HG03469 (cell line): ENCODE results near the gene NPAS2.

Experiments used
- ATAC-seq: cut with Tn5 transposase; IDR thresholded peaks from one replicate; pipeline ENCODE4 v1.9.1; 2021; ENCODE audit warnings: mild to moderate bottlenecking, moderate library complexity, moderate number of reproducible peaks; ENCODE audit not compliant: unreplicated experiment

Gene NPAS2

DNA sequence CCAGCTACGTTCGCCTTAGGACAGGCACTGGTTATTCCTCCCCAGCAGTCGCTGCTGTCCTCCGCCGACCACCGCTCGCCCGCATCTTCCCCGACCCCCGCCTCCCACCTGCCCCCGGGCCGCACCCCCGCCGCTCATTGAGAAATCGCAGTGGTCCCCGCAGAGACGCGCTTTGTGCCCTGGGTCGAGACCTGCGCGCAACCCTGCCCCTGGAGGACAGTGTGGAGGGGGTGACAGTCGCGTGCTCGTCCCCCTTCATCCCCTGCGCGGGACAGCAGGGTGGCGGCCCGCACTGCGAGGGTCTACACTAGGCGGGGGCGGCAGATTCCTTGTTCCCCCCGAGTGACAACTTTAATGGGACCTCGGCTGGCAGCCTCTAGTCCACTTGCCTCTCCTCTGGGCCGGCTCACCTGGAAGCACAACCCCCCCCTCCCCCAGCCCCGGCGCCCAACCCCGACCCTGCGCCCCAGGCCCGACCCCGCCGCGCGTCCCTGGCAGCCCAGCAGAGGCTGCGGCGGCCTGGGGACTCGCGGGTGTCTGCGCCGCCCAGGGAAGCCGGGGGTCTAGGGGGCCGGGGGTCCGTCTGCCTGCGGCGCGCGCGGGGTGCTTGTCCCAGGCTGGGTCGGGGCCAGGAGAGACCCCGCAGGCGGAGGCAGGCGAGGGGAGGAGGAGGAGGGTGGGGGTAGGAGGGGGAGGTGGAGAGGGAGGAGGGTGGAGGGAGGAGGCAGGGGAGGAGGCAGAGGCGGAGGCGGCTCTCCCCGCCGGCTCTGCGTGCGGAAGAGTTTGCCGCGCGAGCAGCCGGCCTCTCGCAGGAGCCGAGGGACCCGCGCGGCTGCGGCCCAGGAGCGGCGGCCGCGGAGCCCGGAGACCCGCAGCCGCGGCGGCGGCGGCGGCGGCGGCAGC lies at the start of gene NPAS2:
NPAS2 (plus strand) TSS at position 770 of the 903 bp plus-strand sequence. CDS start 84,616 bp downstream, outside the sequence.
- ATAC-seq: no peak

- ATAC-seq: no peak
Observed at GRCh38 chr2:100771125-100771524, 48.8 kb upstream of the NPAS2 start.

DNA sequence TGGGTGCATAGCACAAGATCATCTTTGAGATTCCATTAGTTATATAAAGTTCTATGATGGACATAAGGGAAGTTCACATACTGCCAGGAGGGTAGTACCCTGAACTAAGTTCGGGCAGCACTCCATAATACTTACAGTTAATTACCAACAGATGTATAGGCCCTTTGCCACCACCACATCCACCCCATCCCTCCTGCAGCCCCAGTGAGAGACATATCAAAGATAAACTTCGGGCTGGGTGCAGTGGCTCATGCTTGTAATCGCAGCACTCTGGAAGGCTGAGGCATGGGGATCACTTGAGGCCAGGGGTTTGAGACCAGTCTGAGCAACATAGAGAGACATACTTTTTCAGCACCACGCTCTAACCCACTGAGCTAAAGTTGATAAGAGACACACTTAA lies 46.4 kb upstream of the NPAS2 start:
- no peak for ATAC-seq

DNA sequence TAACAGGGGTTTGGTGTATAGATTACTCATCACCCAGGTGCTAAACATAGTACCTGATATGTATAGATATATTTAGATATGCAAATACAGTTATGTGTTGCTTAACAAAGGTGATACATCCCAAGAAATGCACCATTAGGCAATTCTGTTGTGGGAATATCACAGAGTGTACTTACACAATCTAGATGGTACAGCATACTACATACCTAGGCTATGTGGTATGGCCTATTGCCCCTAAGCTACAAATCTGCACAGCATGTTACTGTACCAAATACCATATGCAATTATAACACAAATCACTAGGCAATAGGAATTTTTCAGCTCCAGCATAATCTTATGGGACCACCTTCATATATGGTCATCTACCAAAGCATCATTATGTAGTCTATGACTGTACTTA lies 43.5 kb upstream of the NPAS2 start:
- no peak for ATAC-seq

DNA sequence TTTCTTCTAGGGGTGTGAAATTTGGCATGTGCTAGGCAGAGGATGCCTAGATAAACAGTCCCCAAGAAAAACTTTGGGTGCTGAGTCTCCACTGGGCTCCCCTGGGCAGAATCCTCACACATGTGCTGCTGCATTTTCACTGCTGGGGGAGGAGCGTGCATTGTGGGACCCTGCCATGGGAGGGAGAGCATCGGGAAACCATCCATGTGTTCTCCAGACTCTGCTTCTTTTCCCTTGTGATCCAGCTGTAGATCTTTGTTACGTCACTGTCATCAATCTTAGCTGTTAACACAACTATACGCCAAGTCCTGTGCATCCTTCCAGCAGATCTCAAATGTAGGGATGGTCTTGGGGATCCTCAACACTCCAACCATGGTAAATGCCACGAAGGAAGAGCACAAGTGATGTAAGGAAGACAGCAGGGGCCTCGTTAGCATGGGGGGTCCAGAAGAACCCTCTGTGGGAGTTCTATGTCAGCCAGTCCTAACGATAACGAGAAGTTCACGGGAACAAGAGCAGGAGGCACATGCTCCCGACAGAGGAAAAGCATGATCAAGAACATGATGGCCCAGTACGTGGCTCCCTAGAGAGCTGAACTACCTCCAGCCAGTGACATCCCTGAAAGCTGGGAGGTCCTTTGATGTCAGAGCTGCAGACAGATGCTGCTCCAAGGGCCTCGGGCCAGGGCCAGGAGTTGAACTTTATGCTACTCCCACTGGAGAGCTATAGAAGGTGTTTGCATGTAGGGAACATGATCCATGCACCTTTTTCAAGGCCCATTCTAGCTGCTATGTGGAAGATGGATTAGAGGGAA lies 41.1 kb upstream of the NPAS2 start:
- no peak for ATAC-seq

- ATAC-seq: no peak
Observed at GRCh38 chr2:100779908-100780202, 40.1 kb upstream of the NPAS2 start.

DNA sequence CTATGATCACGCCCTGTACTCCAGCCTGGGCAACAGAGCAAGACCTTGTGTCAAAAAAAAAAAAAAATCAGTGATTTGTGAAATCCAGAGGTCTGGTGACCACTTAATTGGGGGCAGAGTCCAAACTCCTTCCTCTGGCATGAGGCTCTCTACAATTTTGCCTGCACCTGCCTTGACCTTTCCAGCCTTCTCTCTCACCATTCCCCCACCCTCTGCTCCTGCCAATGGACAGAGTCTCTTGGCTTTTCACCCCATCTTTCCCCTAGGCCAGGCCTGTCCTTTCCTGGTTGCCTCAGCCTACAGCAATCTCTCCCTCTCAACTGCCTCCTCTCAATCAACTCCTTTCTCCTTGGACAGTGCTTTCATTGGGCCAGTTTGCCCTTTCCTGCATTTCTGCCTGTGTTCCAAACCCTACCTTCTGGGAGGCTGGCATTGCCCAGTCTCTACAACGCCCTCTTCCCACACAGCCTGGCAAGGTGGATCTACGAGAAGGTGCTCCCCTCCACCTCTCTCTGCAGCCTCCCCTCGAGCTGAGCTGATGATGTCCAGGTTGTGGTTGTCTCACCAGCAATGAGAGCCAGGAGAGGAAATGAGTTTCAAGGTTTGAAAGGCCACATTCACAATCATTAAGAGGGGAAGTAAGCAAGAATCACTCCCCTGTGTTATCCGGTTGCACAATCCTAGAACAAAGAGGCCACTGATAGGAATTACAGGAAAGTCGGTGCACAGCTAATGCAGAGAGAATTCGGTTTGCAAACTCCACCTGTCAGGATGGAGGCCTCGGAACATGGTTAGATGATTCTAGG lies 39.5 kb upstream of the NPAS2 start:
- no peak for ATAC-seq

DNA sequence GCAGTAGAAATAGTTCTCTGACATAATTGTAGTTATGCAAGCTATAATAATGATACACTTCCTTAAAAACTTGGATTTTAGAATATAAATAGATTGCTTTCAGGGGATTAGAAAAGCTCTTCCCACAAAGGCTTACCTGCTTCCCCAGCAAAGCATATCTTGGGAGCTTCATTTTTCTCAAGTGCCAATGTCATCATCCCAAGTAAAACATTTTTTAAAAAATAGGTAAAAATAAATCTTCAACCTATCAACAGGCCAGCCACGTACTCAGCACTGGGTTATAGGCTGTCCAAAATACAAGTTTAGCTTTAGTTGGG lies 39.0 kb upstream of the NPAS2 start:
- ATAC-seq: no peak

GRCh38 chr2:100781523-100782379 lies 38.2 kb upstream of the NPAS2 start:
- ATAC-seq: no peak

DNA sequence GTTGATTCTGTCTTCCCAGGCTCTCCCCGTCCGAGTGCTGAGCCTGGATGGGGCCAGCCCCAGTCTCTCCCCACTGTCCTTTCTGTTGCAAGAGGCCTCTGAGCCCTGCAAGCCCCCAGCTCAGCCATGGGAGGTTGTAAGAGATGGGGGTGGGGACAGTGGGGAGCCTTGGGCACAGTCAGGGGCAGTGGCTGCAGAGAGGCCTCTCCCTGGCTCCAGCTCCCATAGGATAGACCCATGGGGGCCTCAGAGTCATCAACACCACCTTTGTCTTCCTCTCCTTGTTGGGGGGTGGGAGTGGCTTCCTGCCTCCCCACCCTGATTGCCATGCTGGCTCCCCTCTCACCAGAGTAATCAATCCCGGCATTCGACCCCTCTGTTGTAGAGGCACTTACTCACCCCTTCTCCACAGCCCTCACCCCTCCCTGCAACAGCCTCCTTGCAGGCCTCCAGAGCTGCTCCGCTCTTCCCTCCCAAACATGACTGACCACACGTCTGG lies 37.5 kb upstream of the NPAS2 start:
- ATAC-seq: no peak

DNA sequence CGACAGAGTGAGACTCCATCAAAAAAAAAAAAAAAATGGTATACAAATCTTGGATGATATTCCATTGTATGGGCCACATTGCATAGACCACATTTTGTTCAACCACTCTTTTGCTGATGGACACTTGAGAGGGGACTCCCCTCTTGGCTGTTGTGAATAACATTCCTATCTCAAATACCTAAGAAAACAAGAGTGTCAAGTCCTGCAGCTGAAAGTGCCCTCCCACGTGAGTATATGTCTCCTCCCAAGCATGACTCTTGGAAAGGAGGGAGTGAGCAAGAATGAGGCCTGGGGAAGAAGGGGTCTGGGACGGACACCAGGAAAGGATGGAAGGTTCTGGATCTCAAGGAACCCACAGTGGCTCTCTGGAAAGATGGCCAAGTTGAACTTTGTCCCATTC lies 36.0 kb upstream of the NPAS2 start:
- ATAC-seq: no peak

DNA sequence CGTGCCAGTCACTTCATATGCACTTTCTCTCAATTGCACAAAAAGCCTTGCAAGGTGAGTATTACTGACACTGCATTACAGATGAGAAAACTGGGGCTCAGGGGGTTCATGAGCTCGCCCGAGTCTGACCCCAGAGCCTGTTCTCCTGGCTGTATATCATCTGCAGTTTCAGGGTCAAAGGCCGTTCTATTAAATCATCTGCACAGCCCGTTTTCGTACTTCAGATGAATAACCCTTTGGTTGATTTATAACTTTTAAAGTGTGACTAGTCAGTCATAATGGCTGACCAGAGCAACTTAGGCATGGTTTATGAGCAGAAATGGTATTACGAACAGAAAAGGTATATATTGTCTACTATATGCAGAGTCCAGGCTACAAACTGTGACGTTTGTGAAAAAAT lies 35.3 kb upstream of the NPAS2 start:
- ATAC-seq: no peak

GRCh38 chr2:100785626-100786296 lies 34.2 kb upstream of the NPAS2 start:
- no peak for ATAC-seq

GRCh38 chr2:100786297-100786658 lies 33.7 kb upstream of the NPAS2 start:
- no peak for ATAC-seq

GRCh38 chr2:100786985-100787384 lies 33.0 kb upstream of the NPAS2 start:
- no peak for ATAC-seq

- no peak for ATAC-seq
Observed at GRCh38 chr2:100789361-100789760, 30.6 kb upstream of the NPAS2 start.

GRCh38 chr2:100791294-100791935 lies 28.5 kb upstream of the NPAS2 start:
- no peak for ATAC-seq

- ATAC-seq: no peak
Observed at GRCh38 chr2:100791936-100792308, 28.0 kb upstream of the NPAS2 start.

DNA sequence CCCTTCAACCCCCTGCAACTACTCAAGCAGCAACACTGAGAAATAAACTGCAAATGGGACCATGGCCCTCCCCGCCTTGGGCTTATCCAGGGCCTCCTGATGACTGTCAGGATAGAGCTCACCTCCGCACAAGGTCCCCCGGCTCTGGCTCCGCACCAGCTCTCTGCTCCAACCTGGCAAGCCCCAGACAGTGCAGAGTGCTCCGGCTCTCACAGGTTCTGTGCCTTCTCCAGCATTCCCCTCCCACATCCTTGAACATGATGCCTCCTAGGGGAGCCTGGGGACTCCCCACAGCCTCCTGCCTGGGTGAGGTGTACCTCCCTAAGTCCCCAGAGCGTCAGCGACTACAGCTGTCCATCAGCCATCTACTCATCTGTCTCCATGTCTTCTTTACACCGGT lies 26.7 kb upstream of the NPAS2 start:
- ATAC-seq: no peak
